Measurements from ENCODE around the gene ALOX12B.

ALOX12B gene

DNA sequence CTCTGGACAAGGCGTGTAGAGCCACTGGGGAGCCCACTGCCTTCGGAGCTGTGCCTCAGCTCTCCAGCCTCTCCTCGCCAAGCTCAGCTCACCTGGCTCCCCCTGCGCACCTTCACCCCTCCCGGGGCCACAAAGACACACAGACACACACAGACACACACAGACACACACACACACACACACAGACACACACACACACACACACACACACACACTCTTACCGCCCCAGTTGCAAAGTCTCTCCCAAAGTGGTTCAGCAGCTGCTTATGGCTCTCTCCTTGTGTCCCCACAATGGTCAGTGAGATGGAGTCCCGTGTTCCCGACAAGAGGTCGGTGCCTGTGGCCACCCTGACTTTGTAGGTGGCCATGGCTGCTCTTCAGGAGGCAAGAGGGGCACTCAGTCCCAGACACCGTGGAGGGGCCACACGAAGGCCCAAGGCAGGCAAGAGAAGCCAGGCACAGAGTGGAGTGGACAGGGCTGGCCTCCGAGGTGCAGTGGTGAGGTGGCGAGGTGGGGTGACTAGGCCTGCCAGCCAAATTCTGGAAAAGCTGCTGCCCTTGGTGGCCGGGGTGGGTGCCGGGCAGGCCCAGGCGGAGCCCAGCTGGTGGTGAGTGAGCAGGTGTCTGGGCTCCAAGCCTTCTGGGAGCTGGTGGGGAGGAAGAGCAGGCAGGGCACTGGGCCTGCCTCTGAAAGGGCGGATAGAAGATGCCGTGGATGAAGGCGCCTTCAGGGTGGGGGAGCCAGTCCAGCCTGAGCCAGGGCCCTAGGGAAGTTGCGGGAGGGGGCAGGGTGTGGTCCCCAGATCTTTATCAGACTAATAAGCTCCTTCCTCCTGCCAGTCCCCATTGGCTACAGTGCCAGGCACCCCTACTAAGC lies at the start of gene ALOX12B:
TSS of gene ALOX12B (minus strand) at position 642 of the 877 bp plus-strand sequence. CDS start at position 368, 274 bp downstream.
- peak; percentile 46 for DNase-seq

DNA sequence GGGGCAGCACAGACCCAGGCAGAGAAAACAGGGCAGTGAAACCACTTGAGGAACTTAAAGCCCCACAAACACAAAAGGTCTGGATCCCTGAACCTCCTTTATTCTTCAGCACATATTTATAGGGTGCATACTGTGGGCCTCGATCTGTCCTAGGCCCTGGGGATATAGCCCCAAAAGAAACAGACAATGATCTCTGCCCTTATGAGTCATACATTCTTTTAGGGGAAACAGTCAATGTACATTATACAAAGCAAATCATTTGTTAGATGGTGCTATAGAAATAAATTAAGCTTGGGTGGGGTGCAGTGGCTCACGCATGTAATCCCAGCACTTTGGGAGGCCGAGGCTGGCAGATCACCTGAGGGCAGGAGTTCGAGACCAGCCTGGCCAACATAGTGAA lies 46.4 kb upstream of the ALOX12B start:
- no peak for DNase-seq

DNA sequence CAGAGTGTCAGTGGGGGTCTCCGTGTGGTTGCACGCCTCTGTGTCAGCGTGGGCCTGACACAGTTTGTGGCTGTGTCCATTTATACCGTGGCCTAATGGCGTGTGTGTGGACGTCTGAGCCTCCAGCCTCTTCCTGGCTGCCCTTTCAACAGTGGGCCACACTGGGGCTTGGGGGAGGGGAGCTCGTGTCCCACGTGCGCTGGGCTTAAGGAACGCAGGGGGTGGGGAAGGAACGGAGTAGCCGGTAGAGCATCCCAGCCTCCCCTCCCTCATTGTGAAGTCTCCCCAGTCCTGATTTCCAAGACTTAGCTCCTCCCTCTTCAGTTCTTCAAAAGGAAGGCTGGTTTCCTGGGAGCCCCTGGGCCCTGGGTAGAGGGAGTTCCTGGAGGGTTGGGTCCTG lies 45.9 kb upstream of the ALOX12B start:
- no peak for DNase-seq

DNA sequence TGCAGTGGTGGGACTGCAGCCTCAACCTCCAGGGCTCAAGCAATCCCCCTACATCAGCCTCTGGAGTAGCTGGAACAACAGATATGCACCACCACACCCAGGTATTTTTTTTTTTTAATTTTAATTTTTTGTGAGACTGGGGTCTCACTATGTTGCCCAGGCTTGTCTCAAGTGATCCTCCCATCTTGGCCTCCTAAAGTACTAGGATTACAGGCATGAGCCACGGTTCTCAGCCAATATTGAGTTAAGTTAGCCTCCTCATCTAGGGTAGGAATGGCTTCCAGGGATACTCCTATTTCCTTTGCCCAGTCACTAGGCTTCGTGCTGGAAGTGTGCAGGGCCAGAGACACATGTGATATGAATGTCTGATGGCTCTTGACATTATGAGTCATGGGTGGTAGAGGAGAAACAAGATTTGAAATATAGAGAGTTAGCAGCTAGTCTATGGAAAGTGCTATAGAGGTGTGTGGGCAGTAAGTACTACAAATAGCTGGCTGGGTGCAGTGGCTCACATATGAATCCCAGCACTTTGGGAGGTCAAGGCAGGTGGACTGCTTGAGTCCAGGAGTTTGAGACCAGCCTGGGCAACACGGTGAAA lies 44.4 kb upstream of the ALOX12B start:
- no peak for DNase-seq

DNA sequence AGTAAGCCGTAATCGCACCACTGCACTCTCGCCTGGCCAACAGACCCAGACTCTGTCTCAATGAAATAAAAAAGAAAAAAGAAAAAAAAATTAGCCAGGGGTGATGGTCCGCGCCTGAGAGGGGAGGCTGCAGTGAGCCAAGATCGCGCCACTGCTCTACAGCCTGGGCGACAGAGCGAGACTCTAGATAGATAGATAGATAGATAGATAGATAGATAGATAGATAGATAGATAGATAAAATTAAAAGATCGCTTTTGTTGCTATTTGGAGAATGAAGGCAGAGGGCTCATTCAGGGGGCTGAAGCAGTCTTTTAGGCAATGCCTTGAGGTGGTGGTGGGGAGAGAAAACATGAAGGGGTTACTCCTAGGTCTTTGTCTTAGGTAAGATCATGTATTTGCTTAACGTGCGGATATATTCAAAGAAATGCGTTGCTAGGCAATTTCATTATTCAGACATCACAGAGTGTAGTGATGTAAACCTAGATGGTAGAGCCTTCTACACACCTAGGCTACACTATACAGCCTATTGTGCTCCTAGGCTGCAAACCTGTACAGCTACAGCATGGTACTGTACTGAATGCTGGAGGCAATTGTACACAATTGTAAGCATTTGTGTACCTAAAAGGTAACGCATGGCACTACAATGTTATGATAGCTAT lies 40.7 kb upstream of the ALOX12B start:
- DNase-seq: no peak

DNA sequence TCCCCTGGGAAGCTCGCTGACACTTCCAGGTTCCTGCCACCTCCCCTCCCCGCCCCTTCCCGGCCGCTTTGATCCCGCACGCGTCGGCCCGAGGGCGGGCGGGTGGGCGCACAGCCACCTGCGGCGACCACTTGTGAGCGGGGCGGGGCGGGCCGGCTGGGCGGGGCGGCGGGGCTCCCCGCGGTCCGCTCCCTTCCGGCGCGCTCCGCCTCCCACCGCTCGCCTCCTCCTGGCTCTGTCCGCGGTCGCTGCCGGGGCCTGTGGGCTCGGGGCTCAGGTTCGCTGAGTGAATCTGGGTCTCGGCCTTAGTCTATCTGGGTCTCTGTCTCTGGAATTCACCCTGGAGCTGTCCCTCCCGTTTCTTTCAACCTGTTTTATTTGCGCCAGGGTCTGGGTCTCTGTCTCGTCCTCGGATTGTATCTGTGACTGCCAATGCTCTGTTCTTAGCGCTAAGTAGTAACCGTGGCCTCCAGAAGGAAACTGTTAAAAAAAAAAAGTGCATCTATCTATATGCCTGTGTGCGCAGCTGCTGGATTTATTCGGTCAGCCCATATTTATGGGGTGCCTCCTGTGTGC lies 39.1 kb upstream of the ALOX12B start:
- peak; percentile 81 for DNase-seq

DNA sequence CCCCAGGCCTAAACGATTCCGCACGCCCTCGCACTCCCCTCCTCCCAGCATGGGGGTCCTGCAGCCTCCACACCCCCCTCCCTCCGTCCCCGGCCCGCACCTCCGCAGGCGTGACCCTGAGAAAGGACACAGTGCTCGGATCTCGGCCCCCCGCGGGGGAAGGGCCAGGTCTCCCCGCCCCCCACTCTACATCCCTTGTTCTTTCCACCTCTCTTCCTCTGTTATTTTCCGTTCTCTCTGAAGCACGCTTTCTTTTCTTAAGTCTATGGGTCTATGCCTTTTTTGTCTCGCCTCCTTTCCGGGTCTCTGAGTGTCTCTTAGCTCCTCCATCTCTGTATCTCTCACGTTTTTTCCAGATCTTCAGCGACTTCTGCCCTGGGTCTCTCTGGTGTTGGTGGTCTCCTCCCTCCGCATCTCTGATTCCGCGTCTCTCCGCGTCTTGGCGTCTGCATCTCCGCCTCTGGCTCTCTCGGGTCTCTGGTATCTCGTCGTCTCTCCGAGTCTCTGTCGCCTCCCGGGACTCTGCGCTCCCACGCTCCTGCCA lies 38.5 kb upstream of the ALOX12B start:
- DNase-seq: peak; percentile 61

DNA sequence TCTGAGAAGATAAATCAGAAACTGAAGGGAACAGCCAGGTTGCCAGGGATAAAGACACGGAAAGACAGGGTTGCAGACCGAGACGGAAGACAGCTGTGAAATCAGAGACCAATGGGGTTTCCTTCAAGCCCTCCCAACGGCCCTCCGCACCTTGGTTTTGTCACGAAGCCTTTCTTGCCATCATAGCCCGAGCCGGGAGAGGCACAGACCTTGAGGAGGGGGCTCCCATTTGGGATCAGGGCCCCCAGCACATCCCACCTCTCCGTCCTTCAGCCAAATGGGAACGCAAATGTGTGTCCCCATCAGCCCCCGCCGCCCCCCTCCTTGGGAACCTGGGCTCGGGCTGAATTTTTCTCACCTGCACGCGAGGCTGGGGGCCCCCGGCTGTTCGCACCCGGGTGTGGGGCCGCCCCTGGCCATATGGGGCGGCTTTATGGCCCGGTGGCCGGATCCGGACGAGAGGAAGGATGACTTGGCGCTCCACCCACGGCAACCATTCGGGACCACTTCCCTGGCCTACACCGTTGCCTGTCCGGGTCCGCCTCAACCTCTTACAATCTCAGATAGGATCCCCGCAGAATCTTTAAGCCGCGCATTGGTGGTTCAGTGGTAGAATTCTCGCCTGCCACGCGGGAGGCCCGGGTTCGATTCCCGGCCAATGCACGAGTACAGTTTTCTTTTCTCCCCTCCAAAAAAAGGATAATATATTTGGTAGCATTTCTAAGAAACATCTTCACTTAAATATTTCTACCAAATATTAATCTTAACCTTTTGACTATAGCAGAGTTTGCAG lies 37.8 kb upstream of the ALOX12B start:
- DNase-seq: peak; percentile 69

DNA sequence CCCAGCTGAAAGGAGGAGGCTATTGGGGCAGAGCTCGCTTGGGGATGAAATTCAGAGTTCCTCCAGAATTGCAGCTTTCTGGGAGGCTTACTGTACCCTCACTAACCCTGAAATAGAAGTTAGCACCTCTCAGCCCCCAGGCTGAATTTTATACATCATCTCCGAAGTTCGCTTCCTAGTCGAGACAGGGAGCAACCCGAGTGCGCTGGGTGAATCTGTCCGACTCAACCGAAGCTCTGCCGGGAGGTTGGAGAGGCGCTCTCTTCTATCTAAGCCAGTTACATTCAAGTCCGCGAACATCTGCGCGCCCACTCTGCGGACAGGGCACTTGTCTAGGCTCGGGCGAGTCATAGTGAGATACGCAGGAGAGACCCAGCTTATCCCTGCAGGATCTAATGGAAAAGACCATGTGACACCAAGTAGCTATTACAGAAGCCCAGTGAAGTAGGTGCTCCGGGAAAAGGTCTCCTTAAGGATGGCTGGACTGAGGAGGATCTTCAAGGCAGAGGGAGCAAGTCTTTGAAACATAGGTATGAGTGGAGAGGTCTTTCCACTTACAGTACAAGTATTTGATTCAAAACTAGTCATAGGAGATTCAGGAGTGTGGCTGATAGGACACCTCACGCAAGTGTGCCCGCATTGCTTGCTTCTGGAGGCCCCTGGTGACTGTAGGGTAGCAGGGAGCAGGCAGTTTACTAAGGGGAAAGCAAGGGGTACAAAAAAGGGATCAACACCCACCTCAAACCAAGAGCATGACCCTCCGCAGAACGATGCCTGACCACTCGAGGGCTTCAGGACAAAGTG lies 37.0 kb upstream of the ALOX12B start:
- peak; percentile 23 for DNase-seq

DNA sequence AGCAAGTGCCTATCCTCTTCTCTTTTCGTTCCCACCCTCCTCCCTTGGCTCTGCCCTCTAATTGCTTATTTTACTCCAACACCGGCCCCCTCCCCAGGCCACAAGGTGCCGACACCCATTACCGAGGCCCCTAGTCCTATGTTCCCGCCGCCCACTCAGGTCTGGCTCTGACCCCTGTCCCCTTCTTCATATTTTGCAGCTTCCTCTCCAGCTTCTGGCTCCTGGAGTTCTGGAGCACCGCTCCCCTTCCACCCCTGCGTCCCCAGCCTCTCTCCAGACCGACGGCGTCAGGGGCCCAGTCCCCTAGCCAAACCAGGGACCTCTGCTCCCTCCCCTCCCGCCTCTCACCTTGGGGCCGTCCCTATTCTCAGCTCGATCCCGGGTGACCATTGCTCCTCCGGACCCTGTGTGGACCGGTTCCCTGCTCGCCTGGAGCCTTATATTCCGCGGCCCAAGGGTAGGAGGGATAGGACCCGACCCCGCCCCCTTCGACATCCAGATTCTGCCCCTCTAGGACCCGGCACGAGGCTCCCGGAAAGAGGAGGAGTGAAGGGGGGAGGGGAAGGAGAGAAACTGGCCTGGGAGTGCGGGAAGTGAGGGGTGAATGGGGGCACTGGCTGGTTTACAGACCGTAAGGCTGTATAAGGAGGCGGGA lies 36.3 kb upstream of the ALOX12B start, which contains the start of gene HES7:
TSS of gene HES7 (minus strand) at position 412 of the 655 bp plus-strand sequence. CDS start at position 390, 22 bp downstream.
- DNase-seq: peak; percentile 23

DNA sequence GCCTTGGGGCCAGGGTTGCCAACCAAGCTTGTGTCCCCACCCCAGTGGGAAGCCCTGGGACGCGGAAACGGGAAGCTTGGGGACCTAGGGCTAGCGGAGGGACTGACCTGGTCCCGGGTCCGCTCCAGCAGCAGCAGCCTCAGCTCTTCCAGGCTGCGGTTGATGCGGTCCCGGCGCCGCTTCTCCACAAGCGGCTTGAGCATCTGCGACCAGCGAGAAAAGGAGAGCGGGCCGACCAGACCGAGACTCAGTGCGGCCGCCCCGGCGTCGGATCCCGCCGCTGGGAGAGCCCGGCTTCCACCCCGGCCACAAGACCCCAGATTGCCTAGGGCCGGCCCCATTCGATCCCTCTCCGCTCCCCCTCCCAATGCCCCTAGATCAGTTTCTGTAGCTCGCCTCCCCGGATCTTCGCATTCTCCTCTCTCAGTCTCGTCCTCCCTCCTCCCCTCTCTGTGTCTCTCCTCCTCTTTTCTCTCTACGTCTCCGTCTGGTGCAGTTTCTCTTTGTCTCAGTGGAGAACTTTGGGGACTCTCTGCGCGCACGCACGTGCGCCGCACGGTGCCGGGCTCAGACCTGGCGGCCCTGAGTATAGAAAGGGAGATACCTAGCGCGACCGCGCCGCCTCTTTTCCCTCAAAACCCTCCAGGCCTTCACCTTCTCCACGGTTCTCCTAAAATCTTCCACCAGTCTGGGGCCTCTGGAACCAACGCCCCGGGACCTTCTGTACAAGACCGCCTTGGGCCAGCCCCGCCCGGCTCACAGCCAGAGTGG lies 35.6 kb upstream of the ALOX12B start:
- peak; percentile 17 for DNase-seq

DNA sequence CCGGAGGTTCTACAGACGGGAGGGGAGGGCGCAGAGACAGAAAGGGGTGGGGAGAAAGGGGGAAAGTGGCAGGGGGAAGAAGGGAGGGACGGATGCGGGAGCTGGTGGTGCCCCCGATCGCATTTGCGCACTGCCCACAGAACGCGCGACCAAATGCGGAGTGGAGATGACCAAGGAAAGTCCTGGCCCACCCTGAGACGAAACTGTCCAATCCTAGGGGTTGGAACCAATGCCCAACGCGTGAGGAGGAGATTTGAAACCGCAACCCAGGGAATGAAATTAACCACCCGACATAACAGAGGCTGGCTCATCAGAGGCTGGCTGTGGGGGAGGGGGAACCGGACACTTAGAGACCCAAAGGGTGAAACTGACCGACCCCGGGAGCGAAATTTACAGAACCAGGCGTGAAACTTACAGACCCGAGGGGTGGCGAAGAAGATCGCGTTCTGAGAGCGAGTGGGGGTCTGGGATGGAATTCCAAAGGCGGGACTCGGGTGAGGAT lies 35.0 kb upstream of the ALOX12B start:
- no peak for DNase-seq

DNA sequence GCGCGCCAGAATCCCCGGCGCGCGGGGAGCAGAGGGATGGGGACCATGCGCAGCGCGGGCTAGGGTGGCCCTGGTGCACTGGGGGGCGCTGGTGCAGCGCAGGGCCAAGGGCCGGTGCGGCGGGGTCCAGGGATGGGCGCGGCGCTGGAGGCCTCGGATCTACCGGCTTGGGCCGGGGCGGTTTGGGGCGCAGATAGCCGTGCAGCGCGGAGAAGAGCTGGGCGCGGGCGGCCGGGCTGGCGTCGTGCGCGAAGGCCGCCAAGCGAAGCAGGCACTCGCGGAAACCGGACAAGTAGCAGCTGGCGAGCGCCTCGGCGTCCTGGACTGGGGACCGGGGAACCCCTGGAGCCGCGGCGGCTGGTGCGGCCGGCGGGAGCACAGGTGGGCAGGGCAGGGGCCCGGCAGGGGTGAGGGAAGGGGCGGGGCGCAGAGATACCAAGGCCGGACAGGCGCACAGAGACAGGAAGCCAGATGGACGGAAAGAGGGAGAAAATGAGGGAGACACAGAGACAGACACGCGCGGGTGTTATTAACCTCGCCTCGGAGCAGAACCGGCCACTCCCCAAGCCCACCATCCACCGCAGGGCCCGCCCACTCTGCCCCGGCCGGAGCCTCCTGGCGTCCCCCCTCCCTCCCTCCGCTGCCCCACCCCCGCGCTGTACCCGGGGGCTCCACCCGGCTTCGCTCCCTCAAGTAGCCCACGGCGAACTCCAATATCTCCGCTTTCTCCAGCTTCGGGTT lies 34.3 kb upstream of the ALOX12B start:
- peak; percentile 48 for DNase-seq

DNA sequence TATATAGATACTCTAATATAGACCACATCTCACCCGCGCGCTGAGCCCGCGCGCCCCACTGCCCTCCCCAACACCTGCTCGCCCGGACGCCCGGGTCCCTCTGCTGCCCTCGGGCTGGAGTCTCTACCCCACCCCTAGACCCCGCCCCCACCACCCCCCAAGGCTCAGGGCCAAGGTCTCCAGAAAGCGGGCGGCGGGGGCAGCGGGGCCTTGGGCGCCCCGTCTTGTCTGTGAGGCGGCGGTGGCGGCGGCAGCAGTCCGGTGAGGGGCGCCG lies 33.8 kb upstream of the ALOX12B start:
- no peak for DNase-seq

DNA sequence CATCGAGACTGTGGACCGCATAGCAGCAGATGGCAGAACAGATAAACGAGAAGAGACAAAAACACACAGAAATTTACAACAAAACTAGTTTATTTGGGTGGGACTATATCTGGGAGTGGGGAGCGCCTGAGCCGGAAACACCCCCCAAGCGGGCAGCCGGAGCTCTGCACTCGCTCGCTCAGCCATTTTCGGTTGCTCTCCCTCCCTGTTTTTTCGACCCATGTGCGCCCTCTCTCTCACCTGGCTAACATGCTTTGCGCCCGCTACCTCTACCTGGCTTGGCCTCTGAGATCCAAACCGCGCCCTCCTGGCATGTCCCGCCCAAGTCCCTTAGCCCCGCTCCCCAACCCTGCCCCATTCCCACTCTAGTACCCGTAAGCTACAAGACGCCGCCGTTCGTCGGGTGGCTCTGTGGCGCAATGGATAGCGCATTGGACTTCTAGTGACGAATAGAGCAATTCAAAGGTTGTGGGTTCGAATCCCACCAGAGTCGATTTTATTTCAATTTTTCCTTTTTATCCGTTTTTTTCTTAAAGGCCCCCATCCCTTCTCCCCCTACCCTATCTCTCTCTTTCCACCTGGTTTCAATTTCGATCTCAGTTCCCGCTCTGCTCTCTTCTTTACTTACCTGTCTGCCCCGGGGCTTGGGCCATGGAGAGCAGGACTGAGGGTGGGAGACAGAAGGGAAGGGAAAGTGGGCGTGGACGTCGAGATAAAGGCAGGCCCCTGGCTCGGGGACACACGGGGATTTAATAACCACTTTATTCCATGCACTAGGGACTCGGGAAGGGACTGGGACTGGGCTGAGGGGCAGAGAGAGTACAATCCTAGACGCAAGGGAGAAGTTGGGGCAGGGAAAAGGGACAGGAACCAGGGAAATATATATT lies 33.2 kb upstream of the ALOX12B start:
- peak; percentile 74 for DNase-seq

DNA sequence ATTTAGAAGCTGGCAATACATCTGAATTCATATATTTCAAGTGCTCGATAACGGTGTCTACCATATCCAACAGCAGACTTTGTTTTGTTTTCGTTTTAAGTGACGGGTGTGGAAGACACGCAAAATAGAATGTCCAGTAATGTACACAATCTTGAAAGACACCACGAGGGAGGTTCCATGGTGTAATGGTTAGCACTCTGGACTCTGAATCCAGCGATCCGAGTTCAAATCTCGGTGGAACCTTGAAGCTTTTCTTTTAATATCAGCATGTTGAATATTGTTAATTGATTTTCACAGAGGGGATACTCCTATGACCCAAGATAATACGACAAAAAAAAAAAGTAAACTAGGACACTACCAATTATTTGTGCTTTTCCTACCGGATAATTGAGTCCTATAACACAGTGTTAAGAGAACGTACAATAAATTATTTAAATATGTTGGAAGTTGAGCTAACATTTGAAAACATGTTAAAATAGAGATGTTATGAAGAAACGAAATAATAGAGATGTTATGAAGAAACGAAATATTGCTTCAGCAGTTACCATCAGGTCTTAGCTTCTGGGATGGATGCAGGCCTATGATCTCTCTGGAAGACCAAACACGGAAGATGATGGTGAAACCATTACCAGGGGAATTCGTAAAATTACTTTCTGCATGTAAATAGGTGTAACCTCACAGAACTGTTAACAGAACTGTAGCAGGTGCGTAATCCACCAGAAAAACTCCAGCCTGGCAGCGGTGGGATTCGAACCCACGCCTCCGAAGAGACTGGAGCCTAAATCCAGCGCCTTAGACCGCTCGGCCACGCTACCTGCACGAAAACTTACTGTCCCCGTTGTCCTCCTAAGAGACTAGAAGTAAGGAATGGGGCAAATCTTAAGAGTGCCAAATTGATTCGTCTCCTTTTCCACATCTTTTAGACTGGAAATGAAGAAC lies 32.3 kb upstream of the ALOX12B start:
- peak; percentile 92 for DNase-seq
